OCI-LY7 (cell line): ENCODE measurements around the gene SERINC2.

ENCODE experiments used
- EZH2phosphoT487 ChIP-seq: fragments of 200-600 bp; sonication (generic); IDR thresholded peaks from 2 replicates; pipeline ENCODE4 v1.6.1; 2018; ENCODE audit warnings: low read depth, borderline replicate concordance, mild to moderate bottlenecking, mixed run types, antibody characterized with exemption, low read length, moderate library complexity, mixed read lengths
- TF ChIP-seq, protein P1 (sequence below): fragments of 200-600 bp; sonication (generic); conservative IDR thresholded peaks from 2 replicates; pipeline ENCODE4 v1.5.1; 2014; ENCODE audit warnings: mild to moderate bottlenecking, antibody characterized with exemption, low read length, moderate library complexity, mixed read lengths

DNA sequence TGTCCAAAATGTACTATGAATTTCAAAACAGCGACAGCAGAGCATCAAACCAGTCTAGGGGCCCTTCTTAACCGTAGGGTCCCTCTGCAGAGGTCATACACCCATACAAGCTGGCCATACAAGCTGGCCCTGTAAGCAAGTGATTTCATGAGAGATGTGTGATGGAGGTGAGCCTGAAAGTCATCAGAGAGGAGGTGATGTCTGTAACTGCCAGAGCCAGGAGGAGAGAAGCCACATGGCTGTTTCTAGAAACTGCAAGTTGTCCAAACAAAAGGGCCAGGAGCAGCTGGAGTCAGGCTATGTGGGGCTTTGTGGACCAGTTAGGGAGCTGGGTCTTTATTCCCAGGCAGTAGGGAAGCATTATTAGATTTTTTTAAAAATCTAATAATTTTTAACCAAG is 14.8 kb upstream of the SERINC2 start:
- TF ChIP-seq, protein P1, sequence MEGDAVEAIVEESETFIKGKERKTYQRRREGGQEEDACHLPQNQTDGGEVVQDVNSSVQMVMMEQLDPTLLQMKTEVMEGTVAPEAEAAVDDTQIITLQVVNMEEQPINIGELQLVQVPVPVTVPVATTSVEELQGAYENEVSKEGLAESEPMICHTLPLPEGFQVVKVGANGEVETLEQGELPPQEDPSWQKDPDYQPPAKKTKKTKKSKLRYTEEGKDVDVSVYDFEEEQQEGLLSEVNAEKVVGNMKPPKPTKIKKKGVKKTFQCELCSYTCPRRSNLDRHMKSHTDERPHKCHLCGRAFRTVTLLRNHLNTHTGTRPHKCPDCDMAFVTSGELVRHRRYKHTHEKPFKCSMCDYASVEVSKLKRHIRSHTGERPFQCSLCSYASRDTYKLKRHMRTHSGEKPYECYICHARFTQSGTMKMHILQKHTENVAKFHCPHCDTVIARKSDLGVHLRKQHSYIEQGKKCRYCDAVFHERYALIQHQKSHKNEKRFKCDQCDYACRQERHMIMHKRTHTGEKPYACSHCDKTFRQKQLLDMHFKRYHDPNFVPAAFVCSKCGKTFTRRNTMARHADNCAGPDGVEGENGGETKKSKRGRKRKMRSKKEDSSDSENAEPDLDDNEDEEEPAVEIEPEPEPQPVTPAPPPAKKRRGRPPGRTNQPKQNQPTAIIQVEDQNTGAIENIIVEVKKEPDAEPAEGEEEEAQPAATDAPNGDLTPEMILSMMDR = no peak
- no peak for TF ChIP-seq EZH2phosphoT487
